OCI-LY3 (cell line): ENCODE results near the gene STRIP1.

ENCODE experiments used
- CTCF ChIP-seq: fragments of 200-600, 300-600 bp; sonication (generic); IDR thresholded peaks from 2 replicates; pipeline ENCODE4 v1.5.1; 2014; ENCODE audit warnings: antibody characterized with exemption, low read length, low read depth
- EZH2phosphoT487 ChIP-seq: fragments of 200-600 bp; shearing (Covaris generic); IDR thresholded peaks from 2 replicates; pipeline ENCODE4 v1.6.1; 2018; ENCODE audit warnings: antibody characterized with exemption, mixed run types, low read depth

- no peak for TF ChIP-seq CTCF
- no peak for TF ChIP-seq EZH2phosphoT487
Observed at GRCh38 chr1:110059133-110059863, 24.9 kb downstream of the STRIP1 start.
